Transverse colon (tissue), 3 donors: ENCODE data around the gene PGPEP1.

Source experiments
- CTCF ChIP-seq, 5 experiments: fragments of 200-600 bp in 3 of 5; fragments of 450-650 bp in 2 of 5; sonication (generic) in 3 of 5; IDR thresholded peaks; 1 replicate in 2 of 5; 2 replicates in 3 of 5; pipeline ENCODE4 v1.5.1; 2016 to 2017; ENCODE audit warnings: antibody characterized with exemption in 5 of 5, inconsistent platforms in 3 of 5, mild to moderate bottlenecking in 2 of 5, moderate library complexity in 1 of 5
- EP300 ChIP-seq: sonication (generic); formaldehyde crosslinking; IDR thresholded peaks from one replicate; pipeline ENCODE4 v1.6.1; 2017; ENCODE audit warnings: antibody characterized with exemption, low read depth
- POLR2A ChIP-seq: fragments of 450-650 bp; IDR thresholded peaks from one replicate; pipeline ENCODE4 v1.6.1; 2016; ENCODE audit warnings: antibody characterized with exemption, mild to moderate bottlenecking, moderate library complexity

GRCh38 chr19:18298601-18299000 lies 41.8 kb upstream of the PGPEP1 start:
- TF ChIP-seq CTCF (IDR thresholded peaks at IDR 0.05) (no peak), POLR2A (no peak), EP300 (no peak)
